Mucosa of descending colon (tissue), 3 donors: ENCODE results near the gene MBD3L3. TPM values are rescaled to one million over a fixed set of nuclear protein-coding genes. Genes with fewer than 3 reads are reported as not detected.

Experiments used
- ATAC-seq: fragments of 200-7000 bp; cut with Tn5 transposase; one replicate; pipeline ENCODE4 v1.9.1; 2020; ENCODE audit warnings: mild to moderate bottlenecking, moderate library complexity
- DNase-seq, 3 donors: peaks; one replicate each; pipeline ENCODE4 v3.0.0-alpha.2; 2020
- H3K36me3 ChIP-seq: fragments of 200-600 bp; one replicate; pipeline ENCODE4 v1.8.0; 2021; ENCODE audit warnings: low read depth, mild to moderate bottlenecking
- H3K4me1 ChIP-seq: fragments of 200-600 bp; one replicate; pipeline ENCODE4 v1.8.0; 2021; ENCODE audit warnings: low read depth, mild to moderate bottlenecking
- H3K4me3 ChIP-seq: fragments of 200-600 bp; one replicate; pipeline ENCODE4 v1.8.0; 2021; ENCODE audit warnings: mild to moderate bottlenecking
- H3K9me3 ChIP-seq: fragments of 200-600 bp; one replicate; pipeline ENCODE4 v1.8.0; 2021; ENCODE audit warnings: mild to moderate bottlenecking
- intact Hi-C, 2 donors: fragments of 100-400 bp; cut with DNase I in 1 of 2; cut with micrococcal nuclease in 1 of 2; formaldehyde crosslinking; loops; one replicate each; pipeline versions ENCODE4 v1.11.0 to v1.11.1; 2022; cut with DNase I, micrococcal nuclease
- total RNA-seq, 3 donors: library from RNA; stranded (reverse); fragmentation: NEBNext Ultra II Directional in 2 of 3; extraction: Animal tissue kit (Norgen Biotek cat#: 25700) in 2 of 3; gene quantifications; one replicate each; pipeline versions ENCODE4 v1.2.1 to v1.2.4, GENCODE V29; 2021 to 2023
- TF ChIP-seq, protein P1 (sequence below): fragments of 200-600 bp; IDR thresholded peaks from one replicate; pipeline ENCODE4 v1.8.0; 2022; ENCODE audit warnings: antibody characterized with exemption, mild to moderate bottlenecking
- donor health status: DM: no; HTN: no; CAD: no; lungs with moderate emphysema.
- donor health status: DM: no; HTN: no; CAD: no.
- donor health status: DM: no; HTN: yes; CAD: no.

Gene MBD3L3
- total RNA-seq, 3 donors from 2014 or later: not detected

DNA sequence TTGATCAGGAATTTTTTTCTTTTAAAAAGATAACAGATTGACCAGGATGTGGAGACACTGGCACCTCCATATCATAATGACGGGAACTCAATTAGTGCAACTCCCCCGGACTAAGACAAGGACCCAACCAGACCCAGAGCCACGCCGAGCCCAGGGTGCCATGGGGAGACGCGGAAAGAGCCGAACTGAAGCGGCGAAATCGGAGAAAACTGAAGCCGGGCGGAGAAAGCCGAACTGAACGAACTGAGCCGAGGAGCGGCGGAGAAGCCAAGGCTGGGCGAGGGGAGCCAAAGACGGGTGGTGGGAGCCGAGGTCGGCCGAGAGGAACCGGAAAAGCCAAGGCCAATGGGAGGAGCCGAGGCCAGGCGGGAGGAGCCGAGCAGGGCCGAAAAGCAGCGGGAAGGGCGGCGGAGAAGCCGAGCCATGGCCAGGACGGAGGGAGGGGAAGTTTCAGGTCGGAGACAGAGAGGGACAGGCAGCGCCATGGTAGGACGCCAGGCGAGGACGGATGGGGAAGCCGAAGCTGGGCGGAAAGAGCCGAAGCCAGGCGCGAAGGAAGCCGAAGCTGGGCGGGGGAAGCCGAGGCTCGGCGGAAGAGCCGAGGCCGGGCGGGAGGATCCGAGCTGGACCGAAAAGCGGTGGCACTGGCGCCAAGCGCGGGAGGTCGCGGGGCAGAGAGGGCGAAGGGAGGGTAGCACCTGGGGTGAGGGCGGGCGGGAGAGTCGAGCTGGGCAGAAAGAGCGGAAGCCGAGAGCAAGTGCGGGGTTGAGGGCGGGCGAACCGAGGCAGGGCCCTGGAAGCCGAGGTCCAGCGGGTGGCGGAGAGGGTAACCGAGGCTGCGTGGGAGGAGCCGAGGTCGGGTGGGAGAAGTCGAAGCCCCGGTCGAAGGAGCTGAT lies 40.5 kb upstream of the MBD3L3 start:
- ATAC-seq (peak; percentile 98), DNase-seq (peak; percentile 92 to 97 (median 94))
- intact Hi-C loops: no loop called here
- Histone ChIP-seq H3K4me1 (peaks cover 8% of the 10 kb centered on the region), H3K36me3 (no peaks in the 10 kb centered on the region), H3K9me3 (peaks cover 12% of the 10 kb centered on the region), H3K4me3 (peak overlapping the region; percentile 43)
- TF ChIP-seq, protein P1, sequence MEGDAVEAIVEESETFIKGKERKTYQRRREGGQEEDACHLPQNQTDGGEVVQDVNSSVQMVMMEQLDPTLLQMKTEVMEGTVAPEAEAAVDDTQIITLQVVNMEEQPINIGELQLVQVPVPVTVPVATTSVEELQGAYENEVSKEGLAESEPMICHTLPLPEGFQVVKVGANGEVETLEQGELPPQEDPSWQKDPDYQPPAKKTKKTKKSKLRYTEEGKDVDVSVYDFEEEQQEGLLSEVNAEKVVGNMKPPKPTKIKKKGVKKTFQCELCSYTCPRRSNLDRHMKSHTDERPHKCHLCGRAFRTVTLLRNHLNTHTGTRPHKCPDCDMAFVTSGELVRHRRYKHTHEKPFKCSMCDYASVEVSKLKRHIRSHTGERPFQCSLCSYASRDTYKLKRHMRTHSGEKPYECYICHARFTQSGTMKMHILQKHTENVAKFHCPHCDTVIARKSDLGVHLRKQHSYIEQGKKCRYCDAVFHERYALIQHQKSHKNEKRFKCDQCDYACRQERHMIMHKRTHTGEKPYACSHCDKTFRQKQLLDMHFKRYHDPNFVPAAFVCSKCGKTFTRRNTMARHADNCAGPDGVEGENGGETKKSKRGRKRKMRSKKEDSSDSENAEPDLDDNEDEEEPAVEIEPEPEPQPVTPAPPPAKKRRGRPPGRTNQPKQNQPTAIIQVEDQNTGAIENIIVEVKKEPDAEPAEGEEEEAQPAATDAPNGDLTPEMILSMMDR: no peak

DNA sequence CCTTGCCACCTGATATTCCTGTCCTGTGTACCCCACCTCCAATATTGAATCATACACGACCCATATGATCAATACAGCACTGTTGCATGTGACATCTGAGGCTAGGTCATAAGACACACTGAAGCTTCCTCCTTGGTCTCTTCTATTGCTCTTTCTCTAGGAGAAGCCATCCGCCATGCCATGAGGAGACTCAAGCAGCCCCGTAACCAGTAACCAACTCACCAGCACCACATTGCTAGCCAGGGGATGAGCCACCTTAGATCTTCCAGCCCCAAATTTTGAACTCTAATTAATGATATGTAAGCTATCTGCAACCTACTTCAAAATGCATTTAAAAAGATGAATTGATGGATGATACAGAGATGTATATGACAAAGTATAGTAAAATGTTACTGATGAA lies 39.6 kb upstream of the MBD3L3 start:
- Histone ChIP-seq H3K36me3 (no peaks in the 10 kb centered on the region), H3K4me1 (peaks cover 8% of the 10 kb centered on the region), H3K9me3 (peaks cover 19% of the 10 kb centered on the region), H3K4me3 (no peak overlapping the region)
- no peak for ATAC-seq
- TF ChIP-seq, protein P1: no peak
- DNase-seq: no peak
- intact Hi-C loops: no loop called here

DNA sequence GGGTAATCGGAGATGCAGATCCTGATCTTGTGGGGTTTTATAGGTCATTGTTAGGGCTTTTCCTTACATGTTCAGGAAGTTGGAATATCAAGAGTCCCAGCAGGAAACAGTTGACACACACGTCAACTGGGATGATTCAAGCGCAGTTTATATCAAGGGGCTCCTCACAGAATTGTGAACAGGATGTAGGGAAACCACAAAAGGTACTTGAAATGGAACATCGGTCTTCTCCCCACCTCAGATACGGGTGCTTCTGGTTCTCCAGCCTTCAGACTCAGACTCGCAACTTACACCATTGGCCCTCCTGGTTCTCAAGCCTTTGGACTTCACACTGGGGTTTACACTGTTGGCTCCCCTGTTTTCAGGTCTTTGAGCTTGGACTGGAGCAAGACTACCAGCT lies 30.5 kb upstream of the MBD3L3 start:
- intact Hi-C loops: no loop called here
- TF ChIP-seq, protein P1: no peak
- no peak for ATAC-seq
- peaks cover 78% of the 10 kb centered on the region for H3K9me3 ChIP-seq
- peaks cover under 1% of the 10 kb centered on the region for H3K36me3 ChIP-seq
- H3K4me3 ChIP-seq: no peak overlapping the region
- DNase-seq: no peak
- no peaks in the 10 kb centered on the region for H3K4me1 ChIP-seq

DNA sequence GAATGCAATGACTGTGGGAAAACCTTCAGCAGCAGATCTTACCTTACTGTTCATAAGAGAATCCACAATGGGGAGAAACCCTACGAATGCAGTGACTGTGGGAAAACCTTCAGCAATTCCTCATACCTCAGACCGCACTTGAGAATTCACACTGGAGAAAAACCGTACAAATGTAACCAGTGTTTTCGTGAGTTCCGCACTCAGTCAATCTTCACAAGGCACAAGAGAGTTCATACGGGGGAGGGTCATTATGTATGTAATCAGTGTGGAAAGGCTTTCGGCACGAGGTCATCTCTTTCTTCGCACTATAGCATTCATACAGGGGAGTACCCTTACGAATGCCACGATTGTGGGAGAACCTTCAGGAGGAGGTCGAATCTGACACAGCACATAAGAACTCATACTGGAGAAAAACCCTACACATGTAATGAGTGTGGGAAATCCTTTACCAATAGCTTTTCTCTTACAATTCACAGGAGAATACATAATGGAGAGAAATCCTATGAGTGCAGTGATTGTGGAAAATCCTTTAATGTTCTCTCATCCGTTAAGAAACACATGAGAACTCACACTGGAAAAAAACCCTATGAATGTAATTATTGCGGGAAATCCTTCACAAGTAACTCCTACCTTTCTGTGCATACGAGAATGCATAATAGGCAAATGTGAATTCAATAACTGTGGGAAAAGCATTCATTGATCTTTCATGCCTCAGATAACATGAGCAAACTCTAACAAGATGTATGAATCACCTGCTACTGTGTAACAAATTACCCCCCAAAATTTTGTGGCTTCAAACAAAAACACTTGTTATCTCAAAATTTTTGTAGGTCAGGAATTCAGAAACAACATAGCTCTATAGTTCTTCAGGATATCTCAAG lies 24.8 kb upstream of the MBD3L3 start:
- TF ChIP-seq, protein P1: no peak
- H3K4me3 ChIP-seq: no peak overlapping the region
- H3K36me3 ChIP-seq: peaks cover 55% of the 10 kb centered on the region
- H3K9me3 ChIP-seq: peaks cover 99% of the 10 kb centered on the region
- H3K4me1 ChIP-seq: no peaks in the 10 kb centered on the region
- ATAC-seq (no peak), DNase-seq (no peak)
- intact Hi-C loops: no loop called here

DNA sequence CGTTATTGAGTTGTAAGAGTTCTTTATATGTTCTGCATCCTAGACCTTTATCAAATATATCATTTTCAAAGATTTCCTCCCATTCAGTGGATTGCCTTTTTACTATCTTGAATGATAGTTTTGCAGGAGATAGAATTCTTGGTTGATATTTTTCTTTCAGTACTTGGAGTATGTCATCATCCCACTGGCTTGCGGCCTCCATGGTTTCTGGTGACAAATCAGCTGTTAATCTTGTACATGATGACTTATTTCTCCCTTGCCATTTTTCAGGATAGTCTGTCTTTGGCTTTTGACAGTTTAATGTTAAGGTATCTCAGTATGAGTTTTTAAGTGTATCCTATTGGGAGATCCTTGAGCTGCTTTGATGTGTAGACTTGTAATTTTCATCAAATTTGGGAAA lies 19.5 kb upstream of the MBD3L3 start:
- Histone ChIP-seq H3K36me3 (peaks cover 71% of the 10 kb centered on the region), H3K9me3 (peaks cover 73% of the 10 kb centered on the region), H3K4me1 (no peaks in the 10 kb centered on the region), H3K4me3 (no peak overlapping the region)
- intact Hi-C loops: no loop called here
- DNase-seq (no peak), ATAC-seq (no peak)
- TF ChIP-seq, protein P1: no peak
